CD4-positive, CD25-positive, alpha-beta regulatory T cell (primary cell): ENCODE measurements around the gene P4HA3. TPM values are rescaled to one million over a fixed set of nuclear protein-coding genes. Genes with fewer than 3 reads are reported as not detected.

ENCODE experiments used
- ATAC-seq, 2 donors: fragments of 150-1000 bp; cut with Tn5 transposase; one replicate each; pipeline ENCODE4 v1.10.0; 2021; ENCODE audit warnings: low read depth in 2 of 2, moderate number of reproducible peaks in 2 of 2, moderate library complexity in 1 of 2
- DNase-seq, 3 donors: peaks; one replicate each; pipeline versions ENCODE4 v3.0.0 to v3.0.0-alpha.2; 2012 to 2022; ENCODE audit warnings: mixed read lengths in 1 of 3
- H3K27ac ChIP-seq: one replicate; pipeline ENCODE4 v1.7.0; 2013; ENCODE audit warnings: mild to moderate bottlenecking, low read length; ENCODE audit not compliant: insufficient read depth, poor library complexity, severe bottlenecking
- H3K27me3 ChIP-seq: one replicate; pipeline ENCODE4 v1.7.0; 2013; ENCODE audit warnings: low read length; ENCODE audit not compliant: control insufficient read depth, insufficient read depth
- H3K36me3 ChIP-seq: one replicate; pipeline ENCODE4 v1.7.0; 2013; ENCODE audit warnings: mild to moderate bottlenecking, low read length, moderate library complexity; ENCODE audit not compliant: control insufficient read depth, insufficient read depth
- H3K4me1 ChIP-seq: 2 replicates; pipeline ENCODE4 v1.7.0; 2013; ENCODE audit warnings: mild to moderate bottlenecking, low read length; ENCODE audit not compliant: insufficient read depth, control insufficient read depth, poor library complexity, severe bottlenecking
- H3K4me3 ChIP-seq: one replicate; pipeline ENCODE4 v1.7.0; 2013; ENCODE audit warnings: low read depth, mild to moderate bottlenecking, low read length, moderate library complexity
- H3K9me3 ChIP-seq, 2 experiments: 1 replicate in 1 of 2; 2 replicates in 1 of 2; pipeline ENCODE4 v1.7.0; 2013; ENCODE audit warnings: low read length in 2 of 2, mild to moderate bottlenecking in 1 of 2, moderate library complexity in 1 of 2; ENCODE audit not compliant: control insufficient read depth in 2 of 2
- H3K27ac Mint-ChIP-seq, 3 donors: one replicate each; pipeline ENCODE4 v1.8.0; 2020 to 2022; ENCODE audit warnings: mild to moderate bottlenecking in 3 of 3, mixed read lengths in 3 of 3, moderate library complexity in 2 of 3
- H3K27me3 Mint-ChIP-seq: one replicate; pipeline ENCODE4 v1.8.0; 2022; ENCODE audit warnings: mild to moderate bottlenecking, mixed read lengths
- H3K36me3 Mint-ChIP-seq: one replicate; pipeline ENCODE4 v1.8.0; 2020; ENCODE audit warnings: mixed read lengths
- H3K4me1 Mint-ChIP-seq, 4 donors: one replicate each; pipeline ENCODE4 v1.8.0; 2020 to 2022; ENCODE audit warnings: mixed read lengths in 4 of 4, mild to moderate bottlenecking in 1 of 4
- H3K4me3 Mint-ChIP-seq, 4 donors: one replicate each; pipeline ENCODE4 v1.8.0; 2020 to 2022; ENCODE audit warnings: mild to moderate bottlenecking in 4 of 4, mixed read lengths in 4 of 4, moderate library complexity in 3 of 4
- H3K9me3 Mint-ChIP-seq, 7 donors: one replicate each; pipeline ENCODE4 v1.8.0; 2020 to 2022; ENCODE audit warnings: mixed read lengths in 7 of 7, mild to moderate bottlenecking in 3 of 7, moderate library complexity in 2 of 7
- polyA plus RNA-seq, 4 donors: library from polyadenylated mRNA; unstranded; fragments of 300-500 nt; fragmentation: Illumina TruSeq; gene quantifications; one replicate each; pipeline ENCODE4 v1.2.3, GENCODE V29; 2021
- total RNA-seq: library from RNA; stranded (reverse); gene quantifications from one replicate; pipeline ENCODE4 v1.2.3, GENCODE V29; 2022

P4HA3 gene
- total and polyA plus RNA-seq, 5 donors from 2014 or later: not detected

- Histone ChIP-seq H3K27ac (no peak overlapping the region), H3K9me3 (no peaks in the 10 kb centered on the region), H3K4me3 (no peak overlapping the region), H3K4me1 (no peaks in the 10 kb centered on the region), H3K36me3 (no peaks in the 10 kb centered on the region), H3K27me3 (peaks cover 3% of the 10 kb centered on the region)
- Mint-ChIP-seq H3K27ac (no peak overlapping the region), H3K4me3 (no peak overlapping the region), H3K27me3 (peaks cover 20% of the 10 kb centered on the region), H3K4me1 (no peaks in the 10 kb centered on the region), H3K9me3 (peaks cover 0 to 2% (median 0%) of the 10 kb centered on the region in 7 donors), H3K36me3 (no peaks in the 10 kb centered on the region)
- DNase-seq (no peak), ATAC-seq (no peak)
These were observed 22.5 kb downstream of the P4HA3 start for GRCh38 chr11:74288911-74289310.

GRCh38 chr11:74288161-74288560 lies 23.3 kb downstream of the P4HA3 start:
- ATAC-seq (no peak), DNase-seq (no peak)
- no peak overlapping the region for H3K4me3 ChIP-seq
- H3K27me3 ChIP-seq: peaks cover 3% of the 10 kb centered on the region
- H3K9me3 ChIP-seq: no peaks in the 10 kb centered on the region
- Mint-ChIP-seq H3K9me3 (peaks cover 0 to 2% (median 0%) of the 10 kb centered on the region in 7 donors), H3K27me3 (peaks cover 20% of the 10 kb centered on the region), H3K4me3 (no peak overlapping the region), H3K27ac (no peak overlapping the region), H3K4me1 (no peaks in the 10 kb centered on the region), H3K36me3 (no peaks in the 10 kb centered on the region)
- H3K36me3 ChIP-seq: no peaks in the 10 kb centered on the region
- no peak overlapping the region for H3K27ac ChIP-seq
- no peaks in the 10 kb centered on the region for H3K4me1 ChIP-seq

- Histone ChIP-seq H3K36me3 (no peaks in the 10 kb centered on the region), H3K4me1 (no peaks in the 10 kb centered on the region), H3K27me3 (peaks cover 3% of the 10 kb centered on the region), H3K4me3 (no peak overlapping the region), H3K27ac (no peak overlapping the region), H3K9me3 (no peaks in the 10 kb centered on the region)
- no peaks in the 10 kb centered on the region for H3K4me1 Mint-ChIP-seq
- peaks cover 0 to 1% (median 0%) of the 10 kb centered on the region in 7 donors for H3K9me3 Mint-ChIP-seq
- H3K4me3 Mint-ChIP-seq: no peak overlapping the region
- no peaks in the 10 kb centered on the region for H3K36me3 Mint-ChIP-seq
- peaks cover 8% of the 10 kb centered on the region for H3K27me3 Mint-ChIP-seq
- no peak for ATAC-seq
- H3K27ac Mint-ChIP-seq: no peak overlapping the region
- no peak for DNase-seq
These were observed 27.0 kb downstream of the P4HA3 start for GRCh38 chr11:74284466-74284865.

GRCh38 chr11:74283580-74284180 lies 27.8 kb downstream of the P4HA3 start:
- H3K9me3 ChIP-seq: no peaks in the 10 kb centered on the region
- no peaks in the 10 kb centered on the region for H3K36me3 ChIP-seq
- H3K9me3 Mint-ChIP-seq: peaks cover 0 to 1% (median 0%) of the 10 kb centered on the region in 7 donors
- no peaks in the 10 kb centered on the region for H3K4me1 Mint-ChIP-seq
- no peaks in the 10 kb centered on the region for H3K4me1 ChIP-seq
- peaks cover 3% of the 10 kb centered on the region for H3K27me3 ChIP-seq
- no peak overlapping the region for H3K4me3 Mint-ChIP-seq
- no peak overlapping the region for H3K27ac ChIP-seq
- no peaks in the 10 kb centered on the region for H3K36me3 Mint-ChIP-seq
- no peak overlapping the region for H3K4me3 ChIP-seq
- no peak for DNase-seq
- H3K27me3 Mint-ChIP-seq: peaks cover 8% of the 10 kb centered on the region
- no peak overlapping the region for H3K27ac Mint-ChIP-seq
- no peak for ATAC-seq

- DNase-seq (peak in 1 of 3 donors; percentile 18), ATAC-seq (no peak)
- Mint-ChIP-seq H3K27me3 (peaks cover 5% of the 10 kb centered on the region), H3K4me3 (no peak overlapping the region), H3K9me3 (peaks cover 0 to 1% (median 0%) of the 10 kb centered on the region in 7 donors), H3K4me1 (no peaks in the 10 kb centered on the region), H3K27ac (no peak overlapping the region), H3K36me3 (no peaks in the 10 kb centered on the region)
- Histone ChIP-seq H3K36me3 (no peaks in the 10 kb centered on the region), H3K27ac (no peak overlapping the region), H3K4me3 (no peak overlapping the region), H3K4me1 (no peaks in the 10 kb centered on the region), H3K9me3 (no peaks in the 10 kb centered on the region), H3K27me3 (no peaks in the 10 kb centered on the region)
These were observed 28.5 kb downstream of the P4HA3 start for GRCh38 chr11:74282914-74283371.

GRCh38 chr11:74282421-74282820 lies 29.0 kb downstream of the P4HA3 start:
- H3K27me3 ChIP-seq: no peaks in the 10 kb centered on the region
- Mint-ChIP-seq H3K9me3 (peaks cover 0 to 1% (median 0%) of the 10 kb centered on the region in 7 donors), H3K36me3 (no peaks in the 10 kb centered on the region), H3K4me1 (no peaks in the 10 kb centered on the region), H3K4me3 (no peak overlapping the region), H3K27ac (no peak overlapping the region), H3K27me3 (peaks cover 7% of the 10 kb centered on the region)
- H3K4me1 ChIP-seq: no peaks in the 10 kb centered on the region
- H3K27ac ChIP-seq: no peak overlapping the region
- no peaks in the 10 kb centered on the region for H3K9me3 ChIP-seq
- no peak overlapping the region for H3K4me3 ChIP-seq
- no peak for DNase-seq
- H3K36me3 ChIP-seq: no peaks in the 10 kb centered on the region
- ATAC-seq: no peak

- peaks cover 9% of the 10 kb centered on the region for H3K27me3 ChIP-seq
- H3K4me3 ChIP-seq: no peak overlapping the region
- no peaks in the 10 kb centered on the region for H3K36me3 Mint-ChIP-seq
- H3K27me3 Mint-ChIP-seq: peaks cover 18% of the 10 kb centered on the region
- DNase-seq: no peak
- no peak overlapping the region for H3K27ac Mint-ChIP-seq
- H3K4me1 Mint-ChIP-seq: no peaks in the 10 kb centered on the region
- no peaks in the 10 kb centered on the region for H3K36me3 ChIP-seq
- H3K9me3 ChIP-seq: no peaks in the 10 kb centered on the region
- H3K9me3 Mint-ChIP-seq: peaks cover 0 to 1% (median 0%) of the 10 kb centered on the region in 7 donors
- no peak for ATAC-seq
- peak overlapping the region in 1 of 4 donors; percentile 59 for H3K4me3 Mint-ChIP-seq
- no peak overlapping the region for H3K27ac ChIP-seq
- H3K4me1 ChIP-seq: no peaks in the 10 kb centered on the region
These were observed 30.9 kb downstream of the P4HA3 start for GRCh38 chr11:74280494-74280893.

GRCh38 chr11:74279256-74279655 lies 32.2 kb downstream of the P4HA3 start:
- H3K9me3 ChIP-seq: no peaks in the 10 kb centered on the region

More at GRCh38 chr11:74279256-74279655, 32.2 kb downstream of the P4HA3 start:
- H3K27me3 Mint-ChIP-seq: peaks cover 24% of the 10 kb centered on the region
- H3K36me3 Mint-ChIP-seq: no peaks in the 10 kb centered on the region
- Histone ChIP-seq H3K27ac (no peak overlapping the region), H3K4me3 (no peak overlapping the region), H3K36me3 (no peaks in the 10 kb centered on the region), H3K27me3 (peaks cover 9% of the 10 kb centered on the region), H3K4me1 (no peaks in the 10 kb centered on the region)
- no peak for DNase-seq
- H3K27ac Mint-ChIP-seq: no peak overlapping the region
- no peak overlapping the region for H3K4me3 Mint-ChIP-seq
- H3K4me1 Mint-ChIP-seq: no peaks in the 10 kb centered on the region
- no peak for ATAC-seq
- H3K9me3 Mint-ChIP-seq: peaks cover 0 to 1% (median 0%) of the 10 kb centered on the region in 7 donors
